Fibroblast of villous mesenchyme (primary cell): ENCODE results near the gene STIM2. TPM values are rescaled to one million over a fixed set of nuclear protein-coding genes. Genes with fewer than 3 reads are reported as not detected.
"Not testable (repeated sequence)": the region's sequence is repeated elsewhere in the genome, so short reads cannot be mapped to it uniquely, and the experiment has no call there.

Experiments
- DNase-seq: peaks from one replicate; pipeline ENCODE4 v3.0.0-alpha.2; 2010; ENCODE audit warnings: low read depth
- H3K4me3 ChIP-seq: 2 replicates; pipeline ENCODE4 v1.5.1; 2011; ENCODE audit warnings: low read depth, mild to moderate bottlenecking, low read length
- CTCF ChIP-seq: IDR thresholded peaks from 2 replicates; pipeline ENCODE4 v1.5.1; 2012; ENCODE audit warnings: low read depth, mild to moderate bottlenecking, low read length; ENCODE audit not compliant: insufficient read depth
- total RNA-seq: library from RNA; depleted of rRNA; stranded (reverse); fragments of >200 nt; gene quantifications from 2 replicates; pipeline ENCODE4 v1.2.3, GENCODE V29; 2012

The STIM2 gene
- total RNA-seq, 1 donor = 21.6 TPM

- DNase-seq = no peak
- no peak overlapping the region for H3K4me3 ChIP-seq
- TF ChIP-seq CTCF = no peak
Measured at GRCh38 chr4:27020203-27020602, 159.6 kb downstream of the STIM2 start.

- H3K4me3 ChIP-seq = no peak overlapping the region
- DNase-seq = no peak
- no peak for TF ChIP-seq CTCF
Measured at GRCh38 chr4:27020603-27021002, 160.0 kb downstream of the STIM2 start.

GRCh38 chr4:27022963-27023362, 162.3 kb downstream of the STIM2 start:
- H3K4me3 ChIP-seq = no peak overlapping the region
- no peak for TF ChIP-seq CTCF
- DNase-seq = no peak

- H3K4me3 ChIP-seq = no peak overlapping the region
- DNase-seq = no peak
- TF ChIP-seq CTCF = no peak
Measured at GRCh38 chr4:27023366-27023765, 162.7 kb downstream of the STIM2 start.

GRCh38 chr4:27024805-27025204, 164.2 kb downstream of the STIM2 start:
- no peak for TF ChIP-seq CTCF
- DNase-seq = no peak
- H3K4me3 ChIP-seq = no peak overlapping the region

- no peak overlapping the region for H3K4me3 ChIP-seq
- no peak for TF ChIP-seq CTCF
- no peak for DNase-seq
Measured at GRCh38 chr4:27027428-27027827, 166.8 kb downstream of the STIM2 start.

GRCh38 chr4:27035127-27035526, 174.5 kb downstream of the STIM2 start:
- H3K4me3 ChIP-seq, DNase-seq: not testable (repeated sequence)

- no peak for TF ChIP-seq CTCF
- no peak for DNase-seq
- no peak overlapping the region for H3K4me3 ChIP-seq
Measured at GRCh38 chr4:27040356-27040755, 179.7 kb downstream of the STIM2 start.
